Measurements from ENCODE around the gene ARL15.

ARL15 gene

DNA sequence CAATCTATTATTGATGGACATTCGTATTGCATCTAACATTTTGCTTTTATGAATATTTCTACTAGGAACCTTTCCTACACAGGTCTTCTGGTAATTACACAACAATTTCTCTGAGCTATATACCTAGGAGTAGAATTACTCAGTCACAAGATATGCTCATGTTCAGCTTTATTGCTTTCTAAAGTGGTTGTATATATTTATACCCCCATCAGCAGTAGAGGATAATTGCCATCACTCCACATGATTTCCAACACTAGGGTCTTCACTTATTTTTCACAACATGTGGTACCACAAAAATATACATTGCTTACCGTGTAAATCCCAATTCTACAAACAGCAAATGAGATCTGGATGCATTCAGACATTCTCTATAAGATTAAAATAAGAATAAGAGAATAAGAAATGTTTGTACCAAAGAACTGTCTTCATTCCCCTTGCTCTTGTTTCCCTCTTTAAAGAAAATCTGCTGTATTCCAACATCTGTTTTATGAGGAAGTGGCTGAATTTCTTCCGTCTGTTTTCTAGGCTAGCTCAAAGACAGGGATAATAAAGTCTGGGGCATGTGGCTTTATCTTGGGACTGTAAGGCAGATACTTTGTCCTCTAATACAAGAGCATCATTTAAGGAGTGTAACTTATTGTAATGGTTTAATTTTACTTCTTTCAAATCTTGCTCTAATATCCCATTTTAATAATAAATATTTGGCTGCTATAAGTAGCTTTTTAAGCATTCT is 28.2 kb downstream of the ARL15 start:
- no peak for DNase-seq

GRCh38 chr5:54279960-54280359 is 30.4 kb downstream of the ARL15 start:
- DNase-seq = no peak

DNA sequence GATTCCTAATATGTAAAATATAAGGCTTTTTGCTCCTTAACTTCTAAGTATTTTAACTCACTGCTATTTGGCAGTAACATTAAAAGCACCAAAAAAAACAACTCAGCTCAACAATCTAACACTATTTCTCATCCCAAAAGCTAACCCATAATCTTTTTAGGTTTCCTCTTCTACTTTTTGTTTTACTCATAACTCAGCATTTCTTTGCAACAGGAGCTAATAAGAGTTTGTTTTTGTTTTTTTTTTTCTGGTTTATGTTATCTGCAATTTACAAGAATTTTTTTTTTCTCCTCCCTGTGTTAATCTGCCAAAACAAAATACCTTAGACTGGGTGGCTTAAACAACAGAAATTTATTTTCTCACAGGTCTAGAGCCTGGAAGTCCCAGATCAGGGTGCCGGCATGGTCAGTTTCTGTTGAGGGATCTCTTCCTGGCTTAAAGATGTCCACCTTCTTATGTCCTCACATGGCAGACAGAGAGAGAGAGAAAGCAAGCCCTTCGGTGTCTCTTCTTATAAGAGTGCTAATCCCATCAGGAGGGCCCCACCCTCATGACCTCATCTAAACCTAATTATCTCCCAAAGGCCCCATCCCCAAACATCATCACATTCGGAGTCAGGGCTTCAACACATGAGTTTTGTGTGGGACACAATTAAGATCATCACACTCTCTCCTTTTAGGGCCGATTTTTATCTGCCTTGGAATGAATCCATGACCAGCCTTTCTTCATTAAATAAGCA is 31.2 kb downstream of the ARL15 start:
- no peak for DNase-seq

- no peak for DNase-seq
Measured at GRCh38 chr5:54278036-54278830, 32.1 kb downstream of the ARL15 start.

DNA sequence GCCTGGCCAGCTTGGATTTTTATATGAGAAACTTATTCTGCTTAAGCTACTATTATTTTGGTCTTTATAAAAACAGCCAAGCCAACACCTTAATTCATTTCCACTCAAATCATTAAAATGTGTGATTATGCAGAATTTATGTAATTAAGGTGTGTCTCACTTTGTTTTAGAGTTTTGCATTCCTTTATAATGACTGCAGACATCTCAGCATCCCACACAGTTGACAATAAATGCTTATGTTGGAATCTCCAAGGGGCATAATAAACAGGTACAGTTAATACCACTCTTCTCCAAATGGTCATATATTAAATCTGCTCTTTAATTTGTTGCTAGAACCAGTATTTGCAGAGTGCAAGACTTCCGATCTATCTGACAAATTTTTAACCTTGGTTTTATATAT is 34.3 kb downstream of the ARL15 start:
- no peak for DNase-seq

- DNase-seq = no peak
Measured at GRCh38 chr5:54275361-54275760, 35.0 kb downstream of the ARL15 start.

DNA sequence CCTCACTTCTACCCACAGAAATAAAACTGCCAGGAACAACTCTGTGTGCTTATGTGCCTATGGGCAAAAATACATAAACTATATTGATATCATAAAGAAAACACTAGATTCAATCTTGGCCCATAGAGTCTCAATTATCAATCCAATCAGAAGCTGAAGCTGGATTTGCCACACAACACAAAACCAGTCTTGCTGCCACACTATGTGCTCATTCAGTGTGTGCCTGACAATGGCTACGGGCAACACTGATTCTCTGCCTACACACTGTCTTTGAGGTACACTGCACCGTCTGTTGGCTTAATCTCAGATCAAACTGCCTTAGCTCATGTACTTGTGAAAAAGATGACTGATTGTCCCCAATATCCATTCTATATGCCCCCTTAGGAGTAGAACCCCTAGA is 35.4 kb downstream of the ARL15 start:
- no peak for DNase-seq

DNA sequence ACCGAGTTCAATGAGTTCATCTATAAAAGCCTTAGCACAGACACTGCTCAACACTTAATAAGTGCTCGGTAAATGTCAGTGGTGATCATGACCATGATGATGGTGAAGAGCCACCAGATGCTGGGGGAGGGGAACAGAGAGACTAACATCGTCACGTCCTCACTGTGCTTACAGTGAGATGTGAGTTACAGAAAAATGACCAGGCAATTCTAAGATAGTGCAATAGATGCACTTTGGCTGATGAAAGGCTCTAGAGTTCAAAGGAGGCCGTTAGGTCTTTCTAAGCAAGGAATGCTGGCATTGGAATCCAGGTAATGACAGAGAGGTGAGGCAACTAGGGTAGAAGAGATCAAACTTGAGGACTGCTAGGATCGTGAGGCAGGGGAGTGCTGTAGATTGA is 36.7 kb downstream of the ARL15 start:
- DNase-seq = no peak

- no peak for DNase-seq
Measured at GRCh38 chr5:54272746-54273145, 37.6 kb downstream of the ARL15 start.

DNA sequence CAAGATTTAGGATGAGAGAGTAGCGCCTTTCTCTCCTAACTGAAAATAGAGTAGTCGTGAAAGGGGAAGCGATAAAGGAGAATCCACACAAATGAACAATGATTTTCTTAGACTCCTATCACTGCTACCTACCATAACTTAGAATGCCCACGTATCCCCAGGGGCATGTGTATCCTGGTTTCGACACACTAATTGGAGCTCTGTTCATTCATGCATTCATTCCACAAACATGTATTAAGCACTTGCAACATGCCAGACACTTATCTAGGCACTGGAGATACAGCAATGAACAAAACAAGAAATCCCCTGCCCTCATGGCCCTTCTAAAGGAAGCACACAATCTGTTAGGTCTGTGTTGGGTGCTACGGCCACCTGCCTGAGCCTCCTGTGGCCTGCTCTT is 40.0 kb downstream of the ARL15 start:
- DNase-seq = no peak

GRCh38 chr5:54264574-54264973 is 45.8 kb downstream of the ARL15 start:
- no peak for DNase-seq

DNA sequence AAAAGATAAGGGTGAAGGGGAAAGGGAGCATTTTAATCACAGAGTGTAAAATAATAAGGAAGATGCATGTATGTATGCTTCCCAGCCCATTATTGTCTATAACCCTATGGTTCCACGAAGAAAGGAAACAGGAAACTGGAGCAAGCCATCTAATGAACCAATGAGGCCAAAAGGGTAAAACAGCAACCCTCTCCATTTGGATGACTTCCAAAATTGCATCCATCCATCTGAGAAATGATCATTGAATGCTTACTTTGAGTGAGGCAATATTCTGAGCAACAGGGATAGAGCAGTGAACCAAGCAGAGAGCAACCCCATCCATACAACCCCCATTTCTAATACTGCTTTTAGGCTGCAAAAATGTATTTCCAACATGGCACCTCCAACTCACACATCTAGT is 46.9 kb downstream of the ARL15 start:
- no peak for DNase-seq

DNA sequence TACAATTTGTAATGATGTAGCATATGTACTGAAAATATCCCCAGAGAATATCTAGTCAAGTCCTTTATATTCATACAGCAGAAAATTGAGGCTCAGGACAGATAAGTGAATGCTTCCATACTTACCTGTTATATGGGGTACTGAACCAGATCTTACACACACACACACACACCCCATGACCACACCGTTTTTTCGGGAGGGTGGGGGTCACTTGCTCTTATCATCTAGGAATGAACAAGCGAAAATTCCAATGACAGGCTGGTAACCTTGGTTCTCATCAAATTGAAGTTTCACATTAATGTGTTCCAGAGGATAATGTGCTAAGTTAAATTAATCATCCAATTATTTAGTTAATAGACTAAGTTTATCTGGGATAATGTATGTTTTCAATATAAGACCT is 48.8 kb downstream of the ARL15 start:
- no peak for DNase-seq

GRCh38 chr5:54259981-54260380 is 50.4 kb downstream of the ARL15 start:
- no peak for DNase-seq

DNA sequence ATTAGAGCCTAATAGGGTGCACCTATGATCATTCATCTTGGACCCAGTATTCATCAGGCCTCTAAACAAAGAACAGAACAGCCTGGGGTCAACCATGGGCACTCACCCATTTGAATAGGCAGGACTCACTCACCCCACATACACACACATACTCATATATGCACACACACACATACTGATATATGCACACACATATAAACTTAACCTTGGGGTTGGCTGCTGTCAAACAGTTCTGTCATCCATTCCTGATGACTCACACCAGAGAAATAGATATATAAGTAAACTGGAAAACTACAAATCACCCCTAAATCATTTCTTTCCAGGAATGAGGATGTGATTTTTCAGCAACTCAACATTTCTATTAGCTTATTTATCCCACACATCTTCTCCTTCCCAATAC is 51.3 kb downstream of the ARL15 start:
- DNase-seq = no peak

- no peak for DNase-seq
Measured at GRCh38 chr5:54257366-54258118, 52.8 kb downstream of the ARL15 start.

DNA sequence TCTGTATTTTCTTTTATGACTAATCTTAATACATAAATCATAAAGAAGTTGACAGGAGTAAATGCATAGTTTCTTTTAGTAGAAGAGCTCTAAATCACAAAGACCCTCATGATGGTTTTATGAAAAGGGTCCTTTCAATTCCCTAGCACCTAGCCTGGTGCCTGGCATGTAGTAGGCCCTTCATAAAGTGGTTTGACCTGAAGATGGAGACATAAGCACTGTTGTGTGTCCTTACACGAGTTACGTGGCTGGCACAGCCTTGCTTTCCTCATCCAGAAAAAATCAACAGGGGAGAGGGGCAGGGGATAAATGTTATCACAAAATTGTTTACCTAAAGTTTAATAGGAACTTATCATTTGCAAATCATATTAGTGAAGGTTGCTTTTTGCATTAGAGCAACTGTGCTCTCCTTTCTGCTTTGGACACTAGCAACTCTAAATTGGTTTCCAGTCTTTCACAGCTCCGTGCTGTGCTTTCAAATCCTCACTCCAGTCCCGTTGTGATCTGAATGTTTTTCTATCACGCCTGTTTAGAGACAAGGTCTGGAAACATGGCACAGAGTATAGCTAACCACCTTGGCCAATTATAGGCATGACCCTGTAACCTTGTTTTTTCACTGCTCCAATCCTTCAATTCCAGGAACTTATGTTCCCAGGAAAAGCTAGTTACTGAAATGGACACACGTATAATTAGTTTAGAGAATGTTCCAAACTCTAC is 55.7 kb downstream of the ARL15 start:
- DNase-seq = no peak

GRCh38 chr5:54251981-54252380 is 58.4 kb downstream of the ARL15 start:
- no peak for DNase-seq

DNA sequence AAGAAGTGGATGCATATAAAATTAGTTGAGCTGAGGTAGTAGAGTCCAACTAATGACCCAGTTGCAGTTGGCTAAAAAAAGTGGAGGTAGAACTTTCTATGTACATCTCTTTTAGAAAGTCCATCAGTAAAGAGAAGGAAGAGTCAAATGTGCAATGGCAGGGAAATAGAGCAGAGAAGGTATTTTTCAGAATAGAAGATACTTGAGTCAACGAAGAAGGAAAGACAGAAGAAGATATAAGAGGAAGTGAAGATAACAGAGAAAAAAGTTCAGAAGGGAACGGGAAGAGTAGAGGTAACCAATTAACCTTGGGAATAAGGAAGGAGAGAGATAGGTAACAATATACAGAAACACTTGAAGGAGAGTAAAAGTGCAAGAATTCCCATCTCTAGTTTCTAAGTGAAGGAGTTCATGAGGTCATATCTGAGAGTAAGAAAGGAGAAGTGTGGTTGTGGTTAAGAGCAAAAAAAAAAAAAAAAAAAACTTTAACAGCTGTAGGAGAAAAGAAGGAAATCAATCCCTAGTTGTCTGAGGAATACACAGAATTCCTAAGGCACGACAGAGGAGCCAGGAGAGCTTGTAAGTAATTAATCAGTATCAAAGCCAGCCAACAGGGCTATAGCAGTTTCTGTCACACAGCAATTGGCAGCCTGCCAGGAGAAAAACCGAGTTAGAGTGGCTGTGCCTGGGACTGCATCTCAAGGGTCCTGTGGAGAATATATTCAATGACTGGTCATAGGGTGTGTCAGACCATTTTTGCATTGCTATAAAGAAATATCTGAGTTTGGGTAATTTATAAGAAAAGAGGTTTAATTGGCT is 61.0 kb downstream of the ARL15 start:
- DNase-seq = no peak

- DNase-seq = no peak
Measured at GRCh38 chr5:54247226-54247625, 63.1 kb downstream of the ARL15 start.

GRCh38 chr5:54243483-54244080 is 66.8 kb downstream of the ARL15 start:
- DNase-seq = no peak

Data from cortex of kidney (tissue), 1 donor.